ENCODE data around the gene GRIP1. TPM values are rescaled to one million over a fixed set of nuclear protein-coding genes. Genes with fewer than 3 reads are reported as not detected.

Gene GRIP1
- total RNA-seq, 1 experiment from 2014 or later = 22.5 TPM

DNA sequence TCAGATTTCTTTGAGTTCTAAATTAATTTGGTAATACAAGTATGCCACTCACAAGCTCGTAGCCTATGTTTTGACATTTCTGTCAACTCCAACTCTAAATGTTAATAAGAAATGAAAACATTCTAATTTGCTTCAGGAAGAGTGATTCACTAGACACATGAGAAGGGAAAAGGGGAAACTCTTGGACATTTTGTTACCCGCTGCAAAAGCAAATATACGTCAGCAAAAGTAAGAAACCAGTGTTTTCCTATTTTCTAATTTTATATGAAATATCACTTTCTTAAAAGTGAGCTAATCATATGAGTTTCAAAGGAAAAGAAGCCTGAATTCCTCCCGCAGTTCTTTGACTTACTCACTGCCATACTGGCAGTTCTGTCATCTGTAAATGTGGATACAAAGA, 162.3 kb downstream of the GRIP1 start (continued):
- TF ChIP-seq, protein P1, sequence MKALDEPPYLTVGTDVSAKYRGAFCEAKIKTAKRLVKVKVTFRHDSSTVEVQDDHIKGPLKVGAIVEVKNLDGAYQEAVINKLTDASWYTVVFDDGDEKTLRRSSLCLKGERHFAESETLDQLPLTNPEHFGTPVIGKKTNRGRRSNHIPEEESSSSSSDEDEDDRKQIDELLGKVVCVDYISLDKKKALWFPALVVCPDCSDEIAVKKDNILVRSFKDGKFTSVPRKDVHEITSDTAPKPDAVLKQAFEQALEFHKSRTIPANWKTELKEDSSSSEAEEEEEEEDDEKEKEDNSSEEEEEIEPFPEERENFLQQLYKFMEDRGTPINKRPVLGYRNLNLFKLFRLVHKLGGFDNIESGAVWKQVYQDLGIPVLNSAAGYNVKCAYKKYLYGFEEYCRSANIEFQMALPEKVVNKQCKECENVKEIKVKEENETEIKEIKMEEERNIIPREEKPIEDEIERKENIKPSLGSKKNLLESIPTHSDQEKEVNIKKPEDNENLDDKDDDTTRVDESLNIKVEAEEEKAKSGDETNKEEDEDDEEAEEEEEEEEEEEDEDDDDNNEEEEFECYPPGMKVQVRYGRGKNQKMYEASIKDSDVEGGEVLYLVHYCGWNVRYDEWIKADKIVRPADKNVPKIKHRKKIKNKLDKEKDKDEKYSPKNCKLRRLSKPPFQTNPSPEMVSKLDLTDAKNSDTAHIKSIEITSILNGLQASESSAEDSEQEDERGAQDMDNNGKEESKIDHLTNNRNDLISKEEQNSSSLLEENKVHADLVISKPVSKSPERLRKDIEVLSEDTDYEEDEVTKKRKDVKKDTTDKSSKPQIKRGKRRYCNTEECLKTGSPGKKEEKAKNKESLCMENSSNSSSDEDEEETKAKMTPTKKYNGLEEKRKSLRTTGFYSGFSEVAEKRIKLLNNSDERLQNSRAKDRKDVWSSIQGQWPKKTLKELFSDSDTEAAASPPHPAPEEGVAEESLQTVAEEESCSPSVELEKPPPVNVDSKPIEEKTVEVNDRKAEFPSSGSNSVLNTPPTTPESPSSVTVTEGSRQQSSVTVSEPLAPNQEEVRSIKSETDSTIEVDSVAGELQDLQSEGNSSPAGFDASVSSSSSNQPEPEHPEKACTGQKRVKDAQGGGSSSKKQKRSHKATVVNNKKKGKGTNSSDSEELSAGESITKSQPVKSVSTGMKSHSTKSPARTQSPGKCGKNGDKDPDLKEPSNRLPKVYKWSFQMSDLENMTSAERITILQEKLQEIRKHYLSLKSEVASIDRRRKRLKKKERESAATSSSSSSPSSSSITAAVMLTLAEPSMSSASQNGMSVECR (CRISPR knock-in tag; IDR thresholded peaks at IDR 0.05; ENCODE audit: borderline replicate concordance) = no peak
- TF ChIP-seq FOXK1 (CRISPR knock-in tag; IDR thresholded peaks at IDR 0.05) (no peak), ZNF396 (CRISPR knock-in tag; IDR thresholded peaks at IDR 0.05; ENCODE audit: borderline replicate concordance) (no peak), ESRRA (CRISPR knock-in tag; IDR thresholded peaks at IDR 0.05; ENCODE audit: borderline replicate concordance) (no peak), KAT7 (CRISPR knock-in tag; IDR thresholded peaks at IDR 0.05; ENCODE audit: borderline replicate concordance) (no peak), TCF7 (CRISPR knock-in tag; IDR thresholded peaks at IDR 0.05; ENCODE audit: low read depth) (no peak)
- TF ChIP-seq, protein P2, sequence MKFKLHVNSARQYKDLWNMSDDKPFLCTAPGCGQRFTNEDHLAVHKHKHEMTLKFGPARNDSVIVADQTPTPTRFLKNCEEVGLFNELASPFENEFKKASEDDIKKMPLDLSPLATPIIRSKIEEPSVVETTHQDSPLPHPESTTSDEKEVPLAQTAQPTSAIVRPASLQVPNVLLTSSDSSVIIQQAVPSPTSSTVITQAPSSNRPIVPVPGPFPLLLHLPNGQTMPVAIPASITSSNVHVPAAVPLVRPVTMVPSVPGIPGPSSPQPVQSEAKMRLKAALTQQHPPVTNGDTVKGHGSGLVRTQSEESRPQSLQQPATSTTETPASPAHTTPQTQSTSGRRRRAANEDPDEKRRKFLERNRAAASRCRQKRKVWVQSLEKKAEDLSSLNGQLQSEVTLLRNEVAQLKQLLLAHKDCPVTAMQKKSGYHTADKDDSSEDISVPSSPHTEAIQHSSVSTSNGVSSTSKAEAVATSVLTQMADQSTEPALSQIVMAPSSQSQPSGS (CRISPR knock-in tag; IDR thresholded peaks at IDR 0.05; ENCODE audit: borderline replicate concordance, low read depth) = no peak
- TF ChIP-seq, protein P3, sequence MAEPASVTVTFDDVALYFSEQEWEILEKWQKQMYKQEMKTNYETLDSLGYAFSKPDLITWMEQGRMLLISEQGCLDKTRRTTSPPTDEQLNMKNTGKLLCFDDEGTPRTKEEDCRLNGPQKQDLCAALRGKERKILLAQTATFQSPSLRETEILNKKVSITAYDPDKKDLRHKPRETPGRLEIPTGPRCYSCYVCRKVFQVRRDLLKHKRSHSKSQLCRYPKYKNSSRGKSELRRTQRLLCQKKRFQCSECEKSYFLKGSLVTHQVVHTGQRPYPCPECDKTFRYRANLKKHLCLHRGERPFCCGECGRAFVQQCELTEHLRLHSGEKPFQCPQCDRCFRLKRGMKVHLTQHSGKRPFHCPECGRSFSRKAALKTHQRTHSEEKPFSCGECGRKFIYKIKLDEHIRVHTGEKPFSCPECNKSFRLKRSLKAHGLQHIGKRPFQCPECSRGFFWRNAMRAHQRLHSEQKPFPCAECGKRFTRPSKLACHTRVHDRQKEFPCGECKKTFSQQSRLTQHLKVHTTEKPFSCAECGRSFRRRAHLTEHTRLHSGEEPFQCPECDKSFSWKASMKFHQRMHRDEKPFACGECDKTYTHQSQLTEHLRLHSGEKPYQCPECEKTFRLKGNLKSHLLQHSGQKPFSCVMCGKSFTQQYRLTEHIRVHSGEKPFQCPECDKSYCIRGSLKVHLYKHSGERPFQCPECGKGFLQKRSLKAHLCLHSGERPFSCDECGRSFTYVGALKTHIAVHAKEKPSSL (CRISPR knock-in tag; conservative IDR thresholded peaks at IDR 0.05) = no peak
- TF ChIP-seq, protein P4, sequence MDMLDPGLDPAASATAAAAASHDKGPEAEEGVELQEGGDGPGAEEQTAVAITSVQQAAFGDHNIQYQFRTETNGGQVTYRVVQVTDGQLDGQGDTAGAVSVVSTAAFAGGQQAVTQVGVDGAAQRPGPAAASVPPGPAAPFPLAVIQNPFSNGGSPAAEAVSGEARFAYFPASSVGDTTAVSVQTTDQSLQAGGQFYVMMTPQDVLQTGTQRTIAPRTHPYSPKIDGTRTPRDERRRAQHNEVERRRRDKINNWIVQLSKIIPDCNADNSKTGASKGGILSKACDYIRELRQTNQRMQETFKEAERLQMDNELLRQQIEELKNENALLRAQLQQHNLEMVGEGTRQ (CRISPR knock-in tag; IDR thresholded peaks at IDR 0.05) = no peak

DNA sequence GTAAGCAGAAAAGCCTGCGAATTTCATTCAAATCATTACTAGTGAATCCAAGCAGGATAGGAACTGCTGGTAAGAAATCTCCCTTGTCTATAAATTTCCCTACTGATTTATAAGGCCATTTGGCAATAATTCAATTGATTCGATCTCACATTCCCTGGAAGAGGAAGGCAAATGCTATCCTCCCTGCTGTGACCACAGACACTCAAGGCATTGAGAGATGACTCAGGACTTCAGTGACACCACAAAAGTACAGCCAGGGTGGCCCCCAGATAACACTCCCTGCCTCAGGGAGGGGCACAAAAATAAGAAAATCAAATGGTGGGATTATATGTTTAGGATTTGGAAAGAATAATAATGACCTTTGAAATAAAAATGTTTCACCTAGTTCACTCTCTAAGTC, 162.7 kb downstream of the GRIP1 start:
- no peak overlapping the region for H3K27ac Mint-ChIP-seq
- no peak for DNase-seq (ENCODE audit: low spot score)
- POLR2A ChIA-PET = no interaction called here
- peak; percentile 48 for ATAC-seq
- H3K4me3 Mint-ChIP-seq = no peak overlapping the region
- H3K36me3 Mint-ChIP-seq = peaks cover 15% of the 10 kb centered on the region
- CTCF ChIA-PET = no interaction called here
- H3K27me3 Mint-ChIP-seq (ENCODE audit: low read depth) = no peaks in the 10 kb centered on the region
- peaks cover 19% of the 10 kb centered on the region for H3K9me3 Mint-ChIP-seq
- H3K4me1 Mint-ChIP-seq = peaks cover 26% of the 10 kb centered on the region
- TF ChIP-seq ZNF263 (CRISPR knock-in tag; IDR thresholded peaks at IDR 0.05; ENCODE audit: low read depth) (no peak), KAT7 (CRISPR knock-in tag; IDR thresholded peaks at IDR 0.05; ENCODE audit: borderline replicate concordance) (no peak), CREM (CRISPR knock-in tag; IDR thresholded peaks at IDR 0.05) (no peak), SMAD4 (CRISPR knock-in tag; IDR thresholded peaks at IDR 0.05) (no peak), ZNF138 (CRISPR knock-in tag; conservative IDR thresholded peaks at IDR 0.05) (no peak), OVOL2 (CRISPR knock-in tag; IDR thresholded peaks at IDR 0.05; ENCODE audit: borderline replicate concordance) (no peak), CREB1 (CRISPR knock-in tag; IDR thresholded peaks at IDR 0.05) (no peak), GRHL2 (CRISPR knock-in tag; IDR thresholded peaks at IDR 0.05; ENCODE audit: insufficient replicate concordance, severe bottlenecking) (no peak), TEAD4 (CRISPR knock-in tag; IDR thresholded peaks at IDR 0.05) (no peak), MXD4 (CRISPR knock-in tag; IDR thresholded peaks at IDR 0.05; ENCODE audit: borderline replicate concordance) (no peak)
- TF ChIP-seq, protein P5, sequence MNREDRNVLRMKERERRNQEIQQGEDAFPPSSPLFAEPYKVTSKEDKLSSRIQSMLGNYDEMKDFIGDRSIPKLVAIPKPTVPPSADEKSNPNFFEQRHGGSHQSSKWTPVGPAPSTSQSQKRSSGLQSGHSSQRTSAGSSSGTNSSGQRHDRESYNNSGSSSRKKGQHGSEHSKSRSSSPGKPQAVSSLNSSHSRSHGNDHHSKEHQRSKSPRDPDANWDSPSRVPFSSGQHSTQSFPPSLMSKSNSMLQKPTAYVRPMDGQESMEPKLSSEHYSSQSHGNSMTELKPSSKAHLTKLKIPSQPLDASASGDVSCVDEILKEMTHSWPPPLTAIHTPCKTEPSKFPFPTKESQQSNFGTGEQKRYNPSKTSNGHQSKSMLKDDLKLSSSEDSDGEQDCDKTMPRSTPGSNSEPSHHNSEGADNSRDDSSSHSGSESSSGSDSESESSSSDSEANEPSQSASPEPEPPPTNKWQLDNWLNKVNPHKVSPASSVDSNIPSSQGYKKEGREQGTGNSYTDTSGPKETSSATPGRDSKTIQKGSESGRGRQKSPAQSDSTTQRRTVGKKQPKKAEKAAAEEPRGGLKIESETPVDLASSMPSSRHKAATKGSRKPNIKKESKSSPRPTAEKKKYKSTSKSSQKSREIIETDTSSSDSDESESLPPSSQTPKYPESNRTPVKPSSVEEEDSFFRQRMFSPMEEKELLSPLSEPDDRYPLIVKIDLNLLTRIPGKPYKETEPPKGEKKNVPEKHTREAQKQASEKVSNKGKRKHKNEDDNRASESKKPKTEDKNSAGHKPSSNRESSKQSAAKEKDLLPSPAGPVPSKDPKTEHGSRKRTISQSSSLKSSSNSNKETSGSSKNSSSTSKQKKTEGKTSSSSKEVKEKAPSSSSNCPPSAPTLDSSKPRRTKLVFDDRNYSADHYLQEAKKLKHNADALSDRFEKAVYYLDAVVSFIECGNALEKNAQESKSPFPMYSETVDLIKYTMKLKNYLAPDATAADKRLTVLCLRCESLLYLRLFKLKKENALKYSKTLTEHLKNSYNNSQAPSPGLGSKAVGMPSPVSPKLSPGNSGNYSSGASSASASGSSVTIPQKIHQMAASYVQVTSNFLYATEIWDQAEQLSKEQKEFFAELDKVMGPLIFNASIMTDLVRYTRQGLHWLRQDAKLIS (CRISPR knock-in tag; IDR thresholded peaks at IDR 0.05; ENCODE audit: borderline replicate concordance) = no peak
- TF ChIP-seq, protein P6, sequence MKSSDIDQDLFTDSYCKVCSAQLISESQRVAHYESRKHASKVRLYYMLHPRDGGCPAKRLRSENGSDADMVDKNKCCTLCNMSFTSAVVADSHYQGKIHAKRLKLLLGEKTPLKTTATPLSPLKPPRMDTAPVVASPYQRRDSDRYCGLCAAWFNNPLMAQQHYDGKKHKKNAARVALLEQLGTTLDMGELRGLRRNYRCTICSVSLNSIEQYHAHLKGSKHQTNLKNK (CRISPR knock-in tag; IDR thresholded peaks at IDR 0.05) = no peak
- TF ChIP-seq, protein P7, sequence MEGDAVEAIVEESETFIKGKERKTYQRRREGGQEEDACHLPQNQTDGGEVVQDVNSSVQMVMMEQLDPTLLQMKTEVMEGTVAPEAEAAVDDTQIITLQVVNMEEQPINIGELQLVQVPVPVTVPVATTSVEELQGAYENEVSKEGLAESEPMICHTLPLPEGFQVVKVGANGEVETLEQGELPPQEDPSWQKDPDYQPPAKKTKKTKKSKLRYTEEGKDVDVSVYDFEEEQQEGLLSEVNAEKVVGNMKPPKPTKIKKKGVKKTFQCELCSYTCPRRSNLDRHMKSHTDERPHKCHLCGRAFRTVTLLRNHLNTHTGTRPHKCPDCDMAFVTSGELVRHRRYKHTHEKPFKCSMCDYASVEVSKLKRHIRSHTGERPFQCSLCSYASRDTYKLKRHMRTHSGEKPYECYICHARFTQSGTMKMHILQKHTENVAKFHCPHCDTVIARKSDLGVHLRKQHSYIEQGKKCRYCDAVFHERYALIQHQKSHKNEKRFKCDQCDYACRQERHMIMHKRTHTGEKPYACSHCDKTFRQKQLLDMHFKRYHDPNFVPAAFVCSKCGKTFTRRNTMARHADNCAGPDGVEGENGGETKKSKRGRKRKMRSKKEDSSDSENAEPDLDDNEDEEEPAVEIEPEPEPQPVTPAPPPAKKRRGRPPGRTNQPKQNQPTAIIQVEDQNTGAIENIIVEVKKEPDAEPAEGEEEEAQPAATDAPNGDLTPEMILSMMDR (IDR thresholded peaks at IDR 0.05) = no peak

Measured in WTC11 (cell line).